Prostate gland (tissue), 2 donors: ENCODE data around the gene EDC4. TPM values are rescaled to one million over a fixed set of nuclear protein-coding genes. Genes with fewer than 3 reads are reported as not detected.
A peak's percentile ranks its signal among the peaks of the same experiment; 100 is the strongest.

ENCODE experiments used
- DNase-seq: peaks from one replicate; pipeline ENCODE4 v3.0.0-alpha.2; 2019; ENCODE audit warnings: low spot score
- H3K27ac ChIP-seq, 2 donors: fragments of 200-600 bp; sonication (generic); 2 replicates each; pipeline ENCODE4 v1.5.1; 2017 to 2019
- H3K27me3 ChIP-seq: fragments of 200-600 bp; sonication (generic); replicated peaks from 2 replicates; pipeline ENCODE4 v1.5.1; 2019; ENCODE audit not compliant: insufficient read depth
- H3K36me3 ChIP-seq, 2 donors: fragments of 200-600 bp; sonication (generic); 1 replicate in 1 of 2; 2 replicates in 1 of 2; pipeline versions ENCODE4 v1.5.1 to v1.8.1; 2017 to 2019
- H3K4me1 ChIP-seq: fragments of 200-600 bp; sonication (generic); replicated peaks from 2 replicates; pipeline ENCODE4 v1.5.1; 2019
- H3K4me3 ChIP-seq, 2 donors: fragments of 200-600 bp; sonication (generic); 2 replicates each; pipeline ENCODE4 v1.5.1; 2017 to 2019
- H3K9me3 ChIP-seq: fragments of 200-600 bp; sonication (generic); 2 replicates; pipeline ENCODE4 v1.5.1; 2017
- POLR2A ChIP-seq: fragments of 450-650 bp; IDR thresholded peaks from one replicate; pipeline ENCODE4 v1.6.1; 2016; ENCODE audit warnings: antibody characterized with exemption, mild to moderate bottlenecking
- POLR2AphosphoS5 ChIP-seq: sonication (generic); formaldehyde crosslinking; IDR thresholded peaks from one replicate; pipeline ENCODE4 v1.6.1; 2017; ENCODE audit warnings: antibody characterized with exemption
- WGBS: methylation state at CpG from one replicate; pipeline ENCODE4 v1.1.5; 2018; 5-methylcytosine and 5-hydroxymethylcytosine counted together
- intact Hi-C: fragments of 100-400 bp; cut with DNase I; formaldehyde crosslinking; loops from one replicate; pipeline ENCODE4 v1.14.2; 2022
- total RNA-seq, 2 donors: library from RNA; depleted of rRNA; stranded (reverse); fragments of >200 nt; gene quantifications; one replicate each; pipeline ENCODE4 v1.1.0, GENCODE V29; 2016
- TF ChIP-seq, protein P1 (sequence below), 4 experiments: fragments of 200-600 bp in 2 of 4; fragments of 450-650 bp in 2 of 4; sonication (generic) in 2 of 4; IDR thresholded peaks; 1 replicate in 3 of 4; 2 replicates in 1 of 4; pipeline ENCODE4 v1.5.1; 2016 to 2019; ENCODE audit warnings: antibody characterized with exemption in 4 of 4, mild to moderate bottlenecking in 2 of 4, moderate library complexity in 2 of 4

The EDC4 gene
- total RNA-seq, 2 donors from 2014 or later: 47.3 to 76.5 TPM

DNA sequence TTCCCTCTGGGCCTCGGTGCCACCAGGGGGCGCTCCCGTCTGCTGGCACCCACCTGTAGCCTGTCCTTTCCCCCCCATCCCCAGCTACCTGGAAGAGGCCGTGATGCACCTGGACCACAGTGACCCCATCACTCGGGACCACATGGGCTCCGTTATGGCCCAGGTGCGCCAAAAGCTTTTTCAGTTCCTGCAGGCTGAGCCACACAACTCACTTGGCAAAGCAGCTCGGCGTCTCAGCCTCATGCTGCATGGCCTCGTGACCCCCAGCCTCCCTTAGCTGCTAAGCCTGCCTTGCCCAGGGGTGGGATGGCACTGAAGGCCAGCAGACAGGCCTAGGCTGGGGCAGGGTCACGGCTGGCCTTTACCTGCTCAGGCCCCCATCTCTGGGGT is 11.0 kb downstream of the EDC4 start:
- WGBS: 52% methylated on average over 11 of the region's 11 CpGs
- no peaks in the 10 kb centered on the region for H3K27me3 ChIP-seq
- intact Hi-C loops: loop anchor here (1.0 to 5.0 kb wide), 2 partner anchors 44 to 158 kb away; no protein-coding TSS in a partner anchor
- no peak overlapping the region for H3K4me3 ChIP-seq
- H3K27ac ChIP-seq: peak overlapping the region; percentile 56 to 59
- H3K36me3 ChIP-seq: peaks cover 24 to 49% of the 10 kb centered on the region in 2 donors
- peaks cover 7% of the 10 kb centered on the region for H3K4me1 ChIP-seq
- TF ChIP-seq POLR2AphosphoS5: no peak
- TF ChIP-seq, protein P1, sequence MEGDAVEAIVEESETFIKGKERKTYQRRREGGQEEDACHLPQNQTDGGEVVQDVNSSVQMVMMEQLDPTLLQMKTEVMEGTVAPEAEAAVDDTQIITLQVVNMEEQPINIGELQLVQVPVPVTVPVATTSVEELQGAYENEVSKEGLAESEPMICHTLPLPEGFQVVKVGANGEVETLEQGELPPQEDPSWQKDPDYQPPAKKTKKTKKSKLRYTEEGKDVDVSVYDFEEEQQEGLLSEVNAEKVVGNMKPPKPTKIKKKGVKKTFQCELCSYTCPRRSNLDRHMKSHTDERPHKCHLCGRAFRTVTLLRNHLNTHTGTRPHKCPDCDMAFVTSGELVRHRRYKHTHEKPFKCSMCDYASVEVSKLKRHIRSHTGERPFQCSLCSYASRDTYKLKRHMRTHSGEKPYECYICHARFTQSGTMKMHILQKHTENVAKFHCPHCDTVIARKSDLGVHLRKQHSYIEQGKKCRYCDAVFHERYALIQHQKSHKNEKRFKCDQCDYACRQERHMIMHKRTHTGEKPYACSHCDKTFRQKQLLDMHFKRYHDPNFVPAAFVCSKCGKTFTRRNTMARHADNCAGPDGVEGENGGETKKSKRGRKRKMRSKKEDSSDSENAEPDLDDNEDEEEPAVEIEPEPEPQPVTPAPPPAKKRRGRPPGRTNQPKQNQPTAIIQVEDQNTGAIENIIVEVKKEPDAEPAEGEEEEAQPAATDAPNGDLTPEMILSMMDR (IDR thresholded peaks at IDR 0.05): peak; percentile 72 to 89 (median 84)
- H3K9me3 ChIP-seq: no peaks in the 10 kb centered on the region
- DNase-seq: peak; percentile 62

DNA sequence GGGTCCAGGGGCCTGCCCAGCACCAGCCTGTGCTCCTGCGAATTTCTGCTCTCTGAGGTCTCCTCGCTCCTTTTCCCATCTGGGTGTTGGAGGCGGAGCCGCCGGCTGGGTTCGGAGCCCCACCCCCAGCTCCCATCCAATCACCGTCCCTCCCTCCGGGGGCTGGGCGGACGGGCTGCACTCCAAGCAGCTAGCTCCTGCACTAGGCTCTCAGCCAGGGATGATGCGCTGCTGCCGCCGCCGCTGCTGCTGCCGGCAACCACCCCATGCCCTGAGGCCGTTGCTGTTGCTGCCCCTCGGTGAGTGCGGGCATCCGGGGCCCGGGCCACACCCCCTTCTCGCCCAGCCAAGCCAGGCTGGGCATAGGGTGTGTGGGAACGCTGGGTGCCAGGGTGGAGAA is 11.8 kb downstream of the EDC4 start, which contains the start of gene NRN1L:
Gene NRN1L, plus strand, starts transcription at position 202 of the 400 bp plus-strand sequence. Its CDS starts 19 bp downstream, at position 221.
- peak; percentile 93 for DNase-seq
- 15% methylated on average over 22 of the region's 22 CpGs for WGBS
- H3K36me3 ChIP-seq: peaks cover 16 to 43% of the 10 kb centered on the region in 2 donors
- intact Hi-C loops: loop anchor here (5.0 kb wide), 1 partner anchor 158 kb away; no protein-coding TSS in a partner anchor
- peaks cover 7% of the 10 kb centered on the region for H3K4me1 ChIP-seq
- no peak within 1 kb of the TSS for H3K4me3 ChIP-seq
- H3K27me3 ChIP-seq: no peaks in the 10 kb centered on the region
- TF ChIP-seq, protein P1 (IDR thresholded peaks at IDR 0.05): no peak
- peak; percentile 92 for TF ChIP-seq POLR2AphosphoS5
- TF ChIP-seq POLR2A: peak; percentile 45
- H3K27ac ChIP-seq: peak within 1 kb of the TSS; percentile 56 to 59
- H3K9me3 ChIP-seq: no peaks in the 10 kb centered on the region

GRCh38 chr16:67885545-67885944 is 12.7 kb downstream of the EDC4 start:
- intact Hi-C loops: no loop called here
- TF ChIP-seq POLR2AphosphoS5 (no peak), POLR2A (no peak)
- TF ChIP-seq, protein P1 (IDR thresholded peaks at IDR 0.05): no peak
- no peaks in the 10 kb centered on the region for H3K27me3 ChIP-seq

GRCh38 chr16:67885976-67886375 is 13.1 kb downstream of the EDC4 start:
- TF ChIP-seq POLR2AphosphoS5: no peak
- H3K36me3 ChIP-seq: peaks cover 6 to 31% of the 10 kb centered on the region in 2 donors
- no peaks in the 10 kb centered on the region for H3K27me3 ChIP-seq
- no peak overlapping the region for H3K27ac ChIP-seq
- no peak overlapping the region for H3K4me3 ChIP-seq
- WGBS: 95% methylated on average over 19 of the region's 19 CpGs
- intact Hi-C loops: no loop called here
- peaks cover 7% of the 10 kb centered on the region for H3K4me1 ChIP-seq
- DNase-seq: no peak
- no peaks in the 10 kb centered on the region for H3K9me3 ChIP-seq

More at GRCh38 chr16:67885545-67885944, 12.7 kb downstream of the EDC4 start:
- peaks cover 7% of the 10 kb centered on the region for H3K4me1 ChIP-seq
- WGBS: 93% methylated on average over 12 of the region's 12 CpGs
- peak overlapping the region in 1 of 2 donors; percentile 56 for H3K27ac ChIP-seq
- peaks cover 9 to 34% of the 10 kb centered on the region in 2 donors for H3K36me3 ChIP-seq
- H3K4me3 ChIP-seq: no peak overlapping the region
- no peak for DNase-seq
- H3K9me3 ChIP-seq: no peaks in the 10 kb centered on the region

DNA sequence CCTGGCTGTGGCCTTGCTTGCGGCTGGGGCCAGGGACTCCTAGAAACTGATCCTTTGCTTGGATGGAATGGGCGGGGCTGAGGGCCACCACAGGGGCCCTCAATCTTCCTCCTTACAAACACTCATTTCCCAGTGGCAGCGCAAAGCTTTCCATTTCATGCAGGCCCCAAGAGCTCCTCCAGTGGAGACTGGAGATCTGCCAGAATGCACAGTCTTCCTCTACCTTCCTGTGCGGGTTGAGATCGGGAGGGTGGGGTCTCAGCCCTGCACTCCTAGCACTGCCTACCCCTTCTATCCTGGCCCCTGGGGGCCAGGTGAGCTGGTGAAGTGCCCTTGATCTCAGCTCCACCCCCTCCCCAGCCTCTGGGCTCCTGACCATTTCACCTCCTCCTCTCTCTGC is 13.5 kb downstream of the EDC4 start:
- no peak for DNase-seq
- Histone ChIP-seq H3K36me3 (peaks cover 2 to 27% of the 10 kb centered on the region in 2 donors), H3K4me3 (no peak overlapping the region), H3K4me1 (peaks cover 7% of the 10 kb centered on the region), H3K9me3 (no peaks in the 10 kb centered on the region), H3K27ac (no peak overlapping the region), H3K27me3 (no peaks in the 10 kb centered on the region)
- TF ChIP-seq, protein P1 (IDR thresholded peaks at IDR 0.05): no peak
- TF ChIP-seq POLR2A: no peak
- WGBS: 89% methylated on average over 5 of the region's 5 CpGs
- intact Hi-C loops: no loop called here
